Mesenchymal stem cell (in vitro differentiated cells and primary cell): Measurements from ENCODE around the gene UBE2G2.

Experiments used
- DNase-seq: peaks from one replicate; pipeline ENCODE4 v3.0.0-alpha.2; 2013
- H2AFZ ChIP-seq: one replicate; pipeline ENCODE4 v1.6.1; 2013; ENCODE audit warnings: low read depth, mild to moderate bottlenecking, control low read depth, inconsistent platforms, low read length, moderate library complexity
- H2AK5ac ChIP-seq: 2 replicates; pipeline ENCODE4 v1.6.1; 2013; ENCODE audit warnings: low read length, moderate library complexity, mild to moderate bottlenecking, inconsistent platforms; ENCODE audit not compliant: severe bottlenecking
- H2BK120ac ChIP-seq: one replicate; pipeline ENCODE4 v1.6.1; 2013; ENCODE audit warnings: low read depth, mild to moderate bottlenecking, inconsistent platforms, low read length, moderate library complexity
- H2BK12ac ChIP-seq, 2 experiments: one replicate each; pipeline ENCODE4 v1.6.1; 2013; ENCODE audit warnings: inconsistent platforms in 2 of 2, low read length in 2 of 2, mild to moderate bottlenecking in 2 of 2, moderate library complexity in 2 of 2, control low read depth in 1 of 2
- H2BK15ac ChIP-seq: one replicate; pipeline ENCODE4 v1.6.1; 2013; ENCODE audit warnings: mild to moderate bottlenecking, low read depth, inconsistent platforms; ENCODE audit not compliant: poor library complexity, severe bottlenecking
- H2BK5ac ChIP-seq: 2 replicates; pipeline ENCODE4 v1.6.1; 2013; ENCODE audit warnings: low read depth, mild to moderate bottlenecking, low read length, control low read depth, inconsistent platforms; ENCODE audit not compliant: poor library complexity, severe bottlenecking
- H3K14ac ChIP-seq, 2 experiments: one replicate each; pipeline ENCODE4 v1.6.1; 2013; ENCODE audit warnings: inconsistent platforms in 2 of 2, low read length in 2 of 2, control low read depth in 1 of 2, mild to moderate bottlenecking in 1 of 2, moderate library complexity in 1 of 2
- H3K18ac ChIP-seq, 2 experiments: one replicate each; pipeline ENCODE4 v1.6.1; 2013; ENCODE audit warnings: inconsistent platforms in 2 of 2, low read length in 2 of 2, control low read depth in 1 of 2, low read depth in 1 of 2, mild to moderate bottlenecking in 1 of 2
- H3K23ac ChIP-seq, 2 experiments: one replicate each; pipeline ENCODE4 v1.6.1; 2013; ENCODE audit warnings: inconsistent platforms in 2 of 2, low read length in 2 of 2, mild to moderate bottlenecking in 2 of 2, moderate library complexity in 2 of 2, control low read depth in 1 of 2
- H3K27ac ChIP-seq: 2 replicates; pipeline ENCODE4 v1.5.1; 2013; ENCODE audit warnings: mild to moderate bottlenecking, moderate library complexity, low read length, control low read depth, inconsistent platforms; ENCODE audit not compliant: poor library complexity, severe bottlenecking
- H3K27me3 ChIP-seq, 2 experiments: 2 replicates each; pipeline versions ENCODE4 v1.6.1 to v1.7.0; 2013; ENCODE audit warnings: low read length in 2 of 2, mild to moderate bottlenecking in 2 of 2, moderate library complexity in 2 of 2, control low read depth in 1 of 2, inconsistent platforms in 1 of 2; ENCODE audit not compliant: control insufficient read depth in 1 of 2, insufficient read depth in 1 of 2
- H3K36me3 ChIP-seq, 2 experiments: 2 replicates each; pipeline versions ENCODE4 v1.6.1 to v1.7.0; 2013; ENCODE audit warnings: low read length in 2 of 2, control low read depth in 1 of 2, inconsistent platforms in 1 of 2, low read depth in 1 of 2, mild to moderate bottlenecking in 1 of 2; ENCODE audit not compliant: insufficient read depth in 2 of 2, control insufficient read depth in 1 of 2
- H3K4ac ChIP-seq, 2 experiments: one replicate each; pipeline ENCODE4 v1.6.1; 2013; ENCODE audit warnings: inconsistent platforms in 2 of 2, low read length in 2 of 2, mild to moderate bottlenecking in 2 of 2, moderate library complexity in 2 of 2, control low read depth in 1 of 2, low read depth in 1 of 2
- H3K4me1 ChIP-seq: 2 replicates; pipeline ENCODE4 v1.6.1; 2013; ENCODE audit warnings: low read depth, low read length, control low read depth; ENCODE audit not compliant: control insufficient read depth, insufficient read depth
- H3K4me2 ChIP-seq: 2 replicates; pipeline ENCODE4 v1.6.1; 2013; ENCODE audit warnings: low read length, mild to moderate bottlenecking, inconsistent platforms; ENCODE audit not compliant: poor library complexity, severe bottlenecking
- H3K4me3 ChIP-seq, 2 experiments: 2 replicates each; pipeline versions ENCODE4 v1.5.1 to v1.7.0; 2013; ENCODE audit warnings: low read length in 2 of 2, mild to moderate bottlenecking in 2 of 2, control low read depth in 1 of 2, low read depth in 1 of 2; ENCODE audit not compliant: insufficient read depth in 1 of 2
- H3K79me1 ChIP-seq: replicated peaks from 2 replicates; pipeline ENCODE4 v1.6.1; 2013; ENCODE audit warnings: mild to moderate bottlenecking, control low read depth, low read length, inconsistent platforms; ENCODE audit not compliant: poor library complexity, severe bottlenecking
- H3K9ac ChIP-seq: 2 replicates; pipeline ENCODE4 v1.7.0; 2013; ENCODE audit warnings: mild to moderate bottlenecking, low read length, moderate library complexity
- H3K9me3 ChIP-seq: 2 replicates; pipeline ENCODE4 v1.7.0; 2013; ENCODE audit warnings: mild to moderate bottlenecking, low read length; ENCODE audit not compliant: control insufficient read depth
- H4K8ac ChIP-seq: one replicate; pipeline ENCODE4 v1.6.1; 2013; ENCODE audit warnings: inconsistent platforms, mild to moderate bottlenecking, low read length, moderate library complexity
- H4K91ac ChIP-seq: one replicate; pipeline ENCODE4 v1.6.1; 2013; ENCODE audit warnings: mild to moderate bottlenecking, low read length, inconsistent platforms
- WGBS: methylation state at CpG from one replicate; pipeline ENCODE4 v1.1.7; 2013; ENCODE audit warnings: mixed read lengths; 5-methylcytosine and 5-hydroxymethylcytosine counted together

UBE2G2 gene

GRCh38 chr21:44815852-44816628, 14.4 kb upstream of the UBE2G2 start:
- Histone ChIP-seq H2BK5ac (no peak overlapping the region), H3K23ac (no peak overlapping the region), H2BK15ac (no peak overlapping the region), H2AK5ac (no peak overlapping the region), H2BK120ac (no peak overlapping the region), H3K4me1 (peaks cover 30% of the 10 kb centered on the region), H2BK12ac (no peak overlapping the region), H3K9ac (peak overlapping the region; percentile 8), H3K4me3 (peak overlapping the region in 1 of 2 experiments; percentile 62), H3K27ac (no peak overlapping the region), H3K4ac (no peak overlapping the region), H3K18ac (no peak overlapping the region), H2AFZ (no peak overlapping the region), H3K27me3 (no peaks in the 10 kb centered on the region), H4K91ac (no peak overlapping the region), H3K79me1 (peaks cover 35% of the 10 kb centered on the region), H3K36me3 (peaks cover 20 to 41% of the 10 kb centered on the region in 2 experiments), H3K14ac (no peak overlapping the region), H3K4me2 (no peak overlapping the region), H3K9me3 (peaks cover 8% of the 10 kb centered on the region), H4K8ac (no peak overlapping the region)
- DNase-seq = peak; percentile 9
- 90% methylated on average over 9 of the region's 10 CpGs for WGBS

- Histone ChIP-seq H3K18ac (no peak overlapping the region), H3K79me1 (peaks cover 43% of the 10 kb centered on the region), H2AFZ (no peak overlapping the region), H3K9me3 (peaks cover 8% of the 10 kb centered on the region), H3K36me3 (peaks cover 28 to 49% of the 10 kb centered on the region in 2 experiments), H2BK15ac (no peak overlapping the region), H2BK120ac (no peak overlapping the region), H2BK5ac (no peak overlapping the region), H2AK5ac (no peak overlapping the region), H4K8ac (no peak overlapping the region), H4K91ac (no peak overlapping the region), H3K27ac (no peak overlapping the region), H3K4me1 (peaks cover 33% of the 10 kb centered on the region), H2BK12ac (no peak overlapping the region), H3K27me3 (no peaks in the 10 kb centered on the region), H3K4me3 (peak overlapping the region in 1 of 2 experiments; percentile 38), H3K4me2 (no peak overlapping the region), H3K4ac (no peak overlapping the region), H3K9ac (peak overlapping the region; percentile 70), H3K23ac (no peak overlapping the region), H3K14ac (peak overlapping the region in 1 of 2 experiments; percentile 28)
- no peak for DNase-seq
- WGBS = 93% methylated on average over 8 of the region's 8 CpGs
Observed at GRCh38 chr21:44815225-44815624, 13.6 kb upstream of the UBE2G2 start.

- H4K91ac ChIP-seq = no peak overlapping the region
- peak overlapping the region; percentile 70 for H3K9ac ChIP-seq
- H3K14ac ChIP-seq = no peak overlapping the region
- peaks cover 33% of the 10 kb centered on the region for H3K4me1 ChIP-seq
- H3K36me3 ChIP-seq = peaks cover 35 to 56% of the 10 kb centered on the region in 2 experiments
- no peak overlapping the region for H3K27ac ChIP-seq
- no peak overlapping the region for H2AK5ac ChIP-seq
- H3K4me2 ChIP-seq = no peak overlapping the region
- H2BK12ac ChIP-seq = no peak overlapping the region
- peak overlapping the region in 1 of 2 experiments; percentile 38 for H3K4me3 ChIP-seq
- no peak overlapping the region for H3K18ac ChIP-seq
- no peak for DNase-seq
- no peak overlapping the region for H4K8ac ChIP-seq
- H2AFZ ChIP-seq = no peak overlapping the region
- H3K4ac ChIP-seq = no peak overlapping the region
- H2BK120ac ChIP-seq = no peak overlapping the region
- WGBS = 91% methylated on average over 8 of the region's 11 CpGs
- no peak overlapping the region for H2BK5ac ChIP-seq
- H3K23ac ChIP-seq = no peak overlapping the region
- peaks cover 4% of the 10 kb centered on the region for H3K9me3 ChIP-seq
- no peaks in the 10 kb centered on the region for H3K27me3 ChIP-seq
- H3K79me1 ChIP-seq = peaks cover 50% of the 10 kb centered on the region
- H2BK15ac ChIP-seq = no peak overlapping the region
Observed at GRCh38 chr21:44814498-44815023, 12.9 kb upstream of the UBE2G2 start.

GRCh38 chr21:44813727-44814126, 12.1 kb upstream of the UBE2G2 start:
- Histone ChIP-seq H3K79me1 (peaks cover 56% of the 10 kb centered on the region), H3K18ac (no peak overlapping the region), H3K23ac (no peak overlapping the region), H2AFZ (no peak overlapping the region), H2AK5ac (no peak overlapping the region), H3K4ac (no peak overlapping the region), H4K91ac (no peak overlapping the region), H3K14ac (no peak overlapping the region), H4K8ac (no peak overlapping the region), H3K36me3 (peaks cover 43 to 61% of the 10 kb centered on the region in 2 experiments), H3K4me3 (no peak overlapping the region), H3K4me2 (no peak overlapping the region), H3K4me1 (peaks cover 33% of the 10 kb centered on the region), H3K9ac (peak overlapping the region; percentile 70), H2BK5ac (no peak overlapping the region), H2BK120ac (no peak overlapping the region), H2BK15ac (no peak overlapping the region), H3K27me3 (no peaks in the 10 kb centered on the region), H3K27ac (no peak overlapping the region), H2BK12ac (no peak overlapping the region), H3K9me3 (no peaks in the 10 kb centered on the region)
- DNase-seq = no peak
- WGBS = 98% methylated on average over 18 of the region's 18 CpGs
